Lower leg skin (tissue), 3 donors: ENCODE data around the gene FIGN.

ENCODE experiments used
- CTCF ChIP-seq, 3 donors: fragments of 450-650 bp; IDR thresholded peaks; one replicate each; pipeline ENCODE4 v1.5.1; 2016; ENCODE audit warnings: antibody characterized with exemption in 3 of 3, mild to moderate bottlenecking in 3 of 3, moderate library complexity in 2 of 3
- POLR2A ChIP-seq, 2 donors: fragments of 450-650 bp; IDR thresholded peaks; one replicate each; pipeline ENCODE4 v1.6.1; 2016 to 2017; ENCODE audit warnings: antibody characterized with exemption in 2 of 2, mild to moderate bottlenecking in 1 of 2, moderate library complexity in 1 of 2

- no peak for TF ChIP-seq CTCF (IDR thresholded peaks at IDR 0.05)
- no peak for TF ChIP-seq POLR2A (IDR thresholded peaks at IDR 0.05)
These were observed 124.3 kb downstream of the FIGN start for GRCh38 chr2:163611557-163611906.
